8988T (cell line): ENCODE results near the gene ARFGAP2.
"Not testable (repeated sequence)": the region's sequence is repeated elsewhere in the genome, so short reads cannot be mapped to it uniquely, and the experiment has no call there.

Experiments
- DNase-seq: peaks from one replicate; pipeline ENCODE4 v3.0.0; 2011

ARFGAP2 gene

GRCh38 chr11:47176328-47177228, at the start of gene ARFGAP2:
Gene ARFGAP2 (minus strand): TSS chr11:47176879. CDS start chr11:47176853, 26 bp downstream.
- peak; percentile 100 for DNase-seq

DNA sequence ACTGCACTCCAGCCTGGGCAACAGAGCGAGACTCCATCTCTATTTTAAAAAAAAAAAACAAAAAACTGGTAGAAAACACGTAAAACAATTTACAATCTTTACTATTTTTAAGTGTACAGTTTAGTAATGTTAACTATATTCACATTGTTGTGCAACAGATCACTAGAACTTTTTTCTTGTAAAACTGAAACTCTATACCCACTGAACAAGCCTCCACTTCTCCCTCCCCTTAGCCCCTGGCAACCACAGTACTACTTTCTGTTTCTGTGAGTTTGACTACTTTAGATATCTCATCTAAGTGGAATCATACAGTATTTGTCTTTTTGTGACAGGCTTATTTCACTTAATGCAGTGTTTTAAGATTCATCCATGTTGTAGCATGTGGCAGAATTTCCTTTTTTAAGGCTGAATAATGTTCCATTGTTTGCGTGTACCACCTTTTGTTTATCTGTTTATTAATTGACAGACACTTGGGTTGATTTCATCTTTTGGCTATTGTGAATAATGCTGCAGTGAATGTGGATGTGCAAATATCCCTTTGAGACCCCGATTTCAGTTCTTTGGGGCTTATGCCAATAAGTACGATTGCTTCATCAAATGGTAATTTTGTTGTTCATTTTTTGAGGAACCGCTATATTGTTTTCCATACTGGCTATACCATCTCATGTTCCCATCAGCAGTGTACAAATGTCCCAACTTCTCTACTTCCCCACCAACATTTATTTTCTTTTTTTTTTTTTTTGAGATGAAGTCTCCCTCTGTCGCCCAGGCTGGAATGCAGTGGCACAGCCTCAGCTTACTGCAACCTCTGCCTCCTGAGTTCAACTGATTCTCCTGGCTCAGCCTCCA, 49.1 kb upstream of the ARFGAP2 start:
- DNase-seq = no peak

- DNase-seq = no peak
Measured at GRCh38 chr11:47222696-47223095, 46.0 kb upstream of the ARFGAP2 start.

GRCh38 chr11:47220401-47220821, 43.7 kb upstream of the ARFGAP2 start:
- no peak for DNase-seq

DNA sequence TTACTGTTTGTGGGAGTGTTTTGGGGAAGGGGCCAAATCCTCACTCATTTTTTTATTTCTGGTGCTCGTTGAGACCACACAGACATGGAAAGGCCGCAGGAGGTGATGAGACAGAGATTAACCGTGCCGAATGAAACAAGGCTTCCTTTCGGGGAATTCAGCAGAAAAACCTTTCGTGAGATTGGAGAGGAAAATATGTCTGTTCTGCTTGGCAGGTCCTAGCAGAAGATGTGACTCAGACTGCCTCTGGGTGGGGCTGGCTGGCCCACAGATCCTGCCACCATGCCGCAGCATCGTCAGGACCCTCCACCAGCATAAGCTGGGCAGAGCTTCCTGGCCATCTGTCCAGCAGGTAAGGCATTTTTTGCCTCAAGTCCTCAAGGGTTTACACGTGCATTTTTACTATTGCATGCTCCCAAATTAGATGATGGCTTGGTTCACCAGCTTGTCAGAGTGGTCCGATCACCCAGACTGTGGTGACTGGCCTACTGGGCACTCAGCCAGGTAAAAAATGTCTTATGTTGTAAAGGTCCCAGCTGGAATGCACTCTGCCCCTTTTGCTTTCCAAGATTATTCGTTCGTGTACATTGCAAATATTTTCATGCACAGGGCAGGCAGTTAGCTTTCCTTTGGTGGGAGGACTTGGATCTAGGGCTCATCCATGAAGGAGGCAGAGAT, 39.6 kb upstream of the ARFGAP2 start:
- no peak for DNase-seq

GRCh38 chr11:47215366-47215910, 38.8 kb upstream of the ARFGAP2 start:
- DNase-seq = no peak

DNA sequence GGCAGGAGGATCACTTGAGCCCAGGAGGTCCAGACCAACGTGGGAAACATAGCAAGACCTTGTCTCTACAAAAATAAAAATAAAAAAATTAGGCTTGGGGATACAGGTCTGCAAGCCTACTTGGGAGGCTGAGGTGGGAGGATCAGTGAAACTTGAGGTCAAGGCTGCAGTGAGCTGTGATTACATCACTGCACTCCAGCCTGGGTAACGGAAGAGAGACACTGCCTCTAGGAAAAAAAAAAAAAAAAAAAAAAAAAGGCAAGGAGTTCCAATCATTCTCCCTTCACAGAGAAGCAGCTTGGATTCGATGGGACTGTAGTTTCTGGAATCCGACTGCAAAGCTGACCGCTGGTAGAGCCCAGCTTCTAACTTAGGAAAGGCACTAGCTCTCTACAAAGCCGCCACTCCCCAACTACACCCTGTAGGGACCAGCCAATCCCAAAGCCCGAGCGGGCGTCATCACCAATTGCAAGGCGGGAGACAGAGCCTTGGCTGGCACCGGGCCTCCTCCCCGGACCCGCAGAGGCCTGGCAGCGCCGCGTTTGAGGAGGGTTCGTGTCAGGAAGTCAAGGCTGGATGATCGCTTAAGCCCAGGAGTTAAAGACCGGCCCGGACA, 37.4 kb upstream of the ARFGAP2 start:
- DNase-seq = peak; percentile 90

DNA sequence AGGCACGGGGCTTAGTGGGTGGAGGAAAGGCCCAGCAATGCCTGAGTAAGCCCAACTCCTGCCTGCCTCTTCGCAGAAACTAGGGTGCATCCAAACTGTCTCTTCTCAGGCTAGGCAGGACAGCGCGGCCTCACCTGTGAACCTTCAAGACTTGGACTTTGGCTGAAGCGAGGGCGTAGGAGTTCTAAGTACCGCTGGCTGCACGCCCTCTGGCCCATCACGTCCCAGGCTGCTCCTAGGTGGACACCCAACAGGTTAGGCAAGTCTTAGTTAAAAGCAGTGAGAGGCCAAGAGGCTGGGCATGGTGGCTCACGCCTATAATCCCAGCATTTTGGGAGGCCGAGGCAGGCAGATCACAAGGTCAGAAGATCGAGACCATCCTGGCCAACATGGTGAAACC, 36.3 kb upstream of the ARFGAP2 start:
- DNase-seq = no peak

GRCh38 chr11:47208628-47209027, 31.9 kb upstream of the ARFGAP2 start:
- no peak for DNase-seq

GRCh38 chr11:47208008-47208552, 31.4 kb upstream of the ARFGAP2 start:
- DNase-seq = not testable (repeated sequence)

- DNase-seq = no peak
Measured at GRCh38 chr11:47207459-47207858, 30.8 kb upstream of the ARFGAP2 start.

DNA sequence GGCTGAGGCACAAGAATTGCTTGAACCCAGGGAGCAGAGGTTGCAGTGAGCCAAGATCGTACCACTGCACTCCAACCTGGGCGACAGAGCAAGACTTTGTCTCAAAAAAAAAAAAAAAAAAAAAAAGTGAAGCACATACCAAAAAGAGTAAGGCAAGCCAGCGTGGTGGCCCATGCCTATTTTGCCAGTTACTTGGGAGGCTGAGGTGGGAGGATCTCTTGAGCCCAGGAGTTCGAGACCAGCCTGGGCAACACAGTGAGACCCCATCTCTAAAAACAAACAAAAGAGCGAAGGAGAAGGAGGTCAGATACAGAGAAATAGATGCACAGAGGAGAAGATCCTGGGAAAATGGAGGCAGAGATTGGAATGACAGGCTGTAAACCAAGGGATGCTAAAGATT, 29.9 kb upstream of the ARFGAP2 start:
- not testable (repeated sequence) for DNase-seq

GRCh38 chr11:47204637-47204989, 27.9 kb upstream of the ARFGAP2 start:
- no peak for DNase-seq

DNA sequence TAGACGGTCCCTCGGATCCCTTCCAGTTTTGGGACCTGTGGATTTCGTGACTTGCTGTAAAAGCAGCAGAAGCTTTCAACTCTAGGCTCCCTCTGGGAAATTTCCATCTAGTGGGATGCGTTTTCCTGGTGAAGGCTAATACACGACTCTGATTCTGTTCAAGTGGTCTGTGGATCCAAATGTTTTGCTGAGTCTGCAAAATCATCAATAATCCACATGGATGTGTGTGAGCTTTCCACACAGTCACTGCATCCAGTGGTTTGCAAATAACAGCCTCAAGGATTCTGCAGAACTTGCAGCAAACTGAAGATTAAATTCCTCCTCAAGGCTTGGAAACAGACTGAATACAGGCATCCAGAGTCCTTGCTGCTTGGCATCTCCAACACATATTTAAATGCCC, 25.9 kb upstream of the ARFGAP2 start:
- no peak for DNase-seq

GRCh38 chr11:47201015-47201414, 24.3 kb upstream of the ARFGAP2 start:
- no peak for DNase-seq

DNA sequence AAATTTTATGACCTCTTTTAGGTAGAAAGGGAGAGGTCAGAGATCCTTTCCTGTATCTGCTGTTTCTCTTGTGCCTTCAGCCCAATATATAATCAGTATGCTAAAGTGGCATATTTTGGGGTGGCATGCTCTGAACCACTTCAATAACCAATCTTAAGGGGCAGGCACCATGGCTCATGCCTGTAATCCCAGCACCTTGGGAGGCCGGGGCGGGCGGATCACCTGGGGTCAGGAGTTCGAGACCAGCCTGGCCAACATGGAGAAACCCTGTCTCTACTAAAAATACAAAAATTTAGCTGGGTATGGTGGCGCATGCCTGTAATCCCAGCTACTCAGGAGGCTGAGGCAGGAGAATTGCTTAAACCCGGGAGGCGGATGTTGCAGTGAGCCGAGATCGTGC, 21.5 kb upstream of the ARFGAP2 start:
- not testable (repeated sequence) for DNase-seq

DNA sequence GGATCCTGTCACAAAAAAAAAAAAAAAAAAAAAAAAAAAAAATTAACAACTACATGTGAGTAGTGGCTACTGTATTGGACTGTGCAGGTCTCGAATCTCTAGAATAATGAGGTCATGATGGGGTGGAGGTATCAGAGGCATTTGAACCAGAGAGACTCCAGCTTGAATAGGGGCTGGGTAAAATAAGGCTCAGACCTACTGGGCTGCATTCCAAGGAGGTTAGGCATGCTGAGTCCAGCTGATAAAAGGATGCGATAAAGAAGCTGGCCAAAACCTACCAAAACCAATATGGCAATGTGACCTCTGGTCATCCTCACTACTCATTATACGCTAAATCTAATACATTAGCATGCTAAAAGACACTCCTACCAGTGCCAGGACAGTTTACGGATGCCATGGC, 15.4 kb upstream of the ARFGAP2 start:
- no peak for DNase-seq

- not testable (repeated sequence) for DNase-seq
Measured at GRCh38 chr11:47191137-47191536, 14.5 kb upstream of the ARFGAP2 start.

- no peak for DNase-seq
Measured at GRCh38 chr11:47189100-47189834, 12.6 kb upstream of the ARFGAP2 start.

- no peak for DNase-seq
Measured at GRCh38 chr11:47188259-47188658, 11.6 kb upstream of the ARFGAP2 start.

DNA sequence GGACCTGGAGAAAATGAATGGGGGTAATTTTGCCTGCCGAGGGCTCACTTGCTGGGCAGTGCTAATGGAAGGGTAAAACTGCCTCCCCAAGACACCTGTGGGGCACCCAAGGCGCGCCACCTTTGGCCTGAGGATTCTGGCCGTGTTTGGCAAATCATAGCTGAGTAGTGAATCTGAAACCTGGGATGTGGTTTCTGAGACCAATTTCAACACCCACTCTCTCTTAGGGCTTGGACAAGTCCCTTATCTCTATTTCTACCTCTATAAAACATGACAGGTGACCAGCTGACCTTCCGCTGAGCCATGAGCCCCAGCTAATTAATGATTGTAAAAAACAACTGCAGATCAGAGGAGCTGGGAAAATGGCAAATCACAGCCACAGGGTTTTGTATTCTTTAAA, 11.0 kb upstream of the ARFGAP2 start:
- no peak for DNase-seq
